Measurements from ENCODE around the gene MYH3. TPM values are rescaled to one million over a fixed set of nuclear protein-coding genes. Genes with fewer than 3 reads are reported as not detected.
A peak's percentile ranks its signal among the peaks of the same experiment; 100 is the strongest.

The MYH3 gene
- total and polyA plus RNA-seq, 2 experiments from 2014 or later: 1.7 to 3.1 TPM

GRCh38 chr17:10674704-10675103, 17.6 kb upstream of the MYH3 start:
- peaks cover 11% of the 10 kb centered on the region for H3K36me3 ChIP-seq
- H3K9me3 ChIP-seq (ENCODE audit: low read depth): no peaks in the 10 kb centered on the region
- no peak for TF ChIP-seq CTCF (IDR thresholded peaks at IDR 0.05; ENCODE audit: low read depth, low read length)
- H3K27ac ChIP-seq: no peak overlapping the region
- H3K27me3 ChIP-seq: no peaks in the 10 kb centered on the region
- H3K4me1 ChIP-seq (ENCODE audit: low read depth): no peaks in the 10 kb centered on the region
- no peak for DNase-seq (ENCODE audit: low read depth in 1 of 2, low spot score in 1 of 2)
- no peak overlapping the region for H3K4me3 ChIP-seq

DNA sequence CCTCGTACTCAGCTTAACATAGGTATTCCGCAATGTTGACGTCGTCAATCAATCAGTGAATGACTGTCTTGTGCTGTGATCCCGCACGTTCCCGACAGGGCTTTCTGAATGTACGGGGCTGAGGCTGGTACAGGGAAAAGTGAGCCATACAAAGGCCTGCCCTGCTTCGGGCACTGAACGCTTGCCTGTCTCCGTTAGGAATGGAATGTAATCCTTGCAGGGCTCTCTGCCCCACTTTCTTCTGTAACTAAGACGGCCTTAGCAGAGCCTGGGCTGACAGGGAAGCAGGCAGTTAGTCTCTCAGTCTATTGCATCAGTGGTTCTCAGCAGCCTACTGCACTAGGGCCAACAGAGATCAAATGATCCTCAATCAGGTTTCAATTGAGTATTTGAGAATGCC, 16.2 kb upstream of the MYH3 start:
- Histone ChIP-seq H3K27ac (no peak overlapping the region), H3K36me3 (peaks cover 5% of the 10 kb centered on the region), H3K4me3 (no peak overlapping the region), H3K9me3 (ENCODE audit: low read depth) (no peaks in the 10 kb centered on the region), H3K27me3 (no peaks in the 10 kb centered on the region), H3K4me1 (ENCODE audit: low read depth) (no peaks in the 10 kb centered on the region)
- no peak for TF ChIP-seq CTCF (IDR thresholded peaks at IDR 0.05; ENCODE audit: low read depth, low read length)
- DNase-seq (ENCODE audit: low read depth in 1 of 2, low spot score in 1 of 2): no peak

- Histone ChIP-seq H3K27me3 (no peaks in the 10 kb centered on the region), H3K4me3 (no peak overlapping the region), H3K27ac (no peak overlapping the region), H3K9me3 (ENCODE audit: low read depth) (no peaks in the 10 kb centered on the region), H3K36me3 (no peaks in the 10 kb centered on the region), H3K4me1 (ENCODE audit: low read depth) (no peaks in the 10 kb centered on the region)
- TF ChIP-seq CTCF (IDR thresholded peaks at IDR 0.05; ENCODE audit: low read depth, low read length): no peak
- peak in 1 of 2 donors; percentile 9 for DNase-seq (ENCODE audit: low read depth in 1 of 2, low spot score in 1 of 2)
Observed at GRCh38 chr17:10668775-10669174, 11.7 kb upstream of the MYH3 start.

- no peak for TF ChIP-seq CTCF (IDR thresholded peaks at IDR 0.05; ENCODE audit: low read depth, low read length)
- H3K4me1 ChIP-seq (ENCODE audit: low read depth): no peaks in the 10 kb centered on the region
- no peak overlapping the region for H3K4me3 ChIP-seq
- no peak for DNase-seq (ENCODE audit: low read depth in 1 of 2, low spot score in 1 of 2)
- H3K27me3 ChIP-seq: no peaks in the 10 kb centered on the region
- H3K9me3 ChIP-seq (ENCODE audit: low read depth): no peaks in the 10 kb centered on the region
- no peaks in the 10 kb centered on the region for H3K36me3 ChIP-seq
- H3K27ac ChIP-seq: no peak overlapping the region
Observed at GRCh38 chr17:10666906-10667305, 9.8 kb upstream of the MYH3 start.

DNA sequence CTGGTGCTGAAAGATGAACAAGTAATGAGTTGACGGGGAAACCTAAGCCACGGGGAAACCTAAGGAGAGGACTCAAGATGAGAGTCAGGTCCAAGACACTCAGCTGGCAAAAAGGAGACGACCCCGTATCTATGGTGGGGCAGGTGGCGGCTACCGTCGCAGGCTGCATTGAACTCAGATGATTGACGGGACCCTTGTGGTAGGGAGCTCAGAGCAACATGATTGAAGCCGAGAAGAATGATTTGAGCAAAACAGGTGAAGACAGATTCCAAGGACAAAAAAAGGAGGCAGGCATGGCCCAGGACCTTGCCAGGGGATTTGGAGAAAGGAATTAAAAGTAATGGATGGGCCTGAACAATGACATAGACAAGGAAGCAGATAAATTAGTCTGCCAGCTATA, 7.5 kb upstream of the MYH3 start:
- no peaks in the 10 kb centered on the region for H3K36me3 ChIP-seq
- no peak overlapping the region for H3K27ac ChIP-seq
- DNase-seq (ENCODE audit: low read depth in 1 of 2, low spot score in 1 of 2): no peak
- no peak overlapping the region for H3K4me3 ChIP-seq
- no peaks in the 10 kb centered on the region for H3K4me1 ChIP-seq (ENCODE audit: low read depth)
- no peaks in the 10 kb centered on the region for H3K9me3 ChIP-seq (ENCODE audit: low read depth)
- no peaks in the 10 kb centered on the region for H3K27me3 ChIP-seq
- TF ChIP-seq CTCF (IDR thresholded peaks at IDR 0.05; ENCODE audit: low read depth, low read length): no peak

DNA sequence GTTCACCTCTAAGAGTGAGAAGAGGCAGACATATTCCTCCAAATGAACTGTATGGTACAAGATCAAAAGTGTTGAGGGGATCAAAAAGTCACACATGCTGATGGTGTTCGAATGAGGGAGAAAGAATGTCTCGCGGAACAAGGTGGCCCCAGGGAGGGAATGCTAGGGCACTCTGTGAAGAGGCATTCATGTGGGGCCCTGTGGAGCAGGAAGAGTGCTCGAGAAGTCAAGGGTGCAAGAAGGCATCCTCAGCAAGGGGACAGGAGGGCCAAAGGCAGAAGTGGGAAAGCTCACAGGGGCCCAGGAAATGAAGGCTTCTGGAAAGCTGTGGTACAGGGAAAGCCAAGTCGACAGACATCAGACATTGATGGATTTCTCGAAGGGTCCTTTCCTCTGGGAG, 6.1 kb upstream of the MYH3 start:
- DNase-seq (ENCODE audit: low read depth in 1 of 2, low spot score in 1 of 2): no peak
- Histone ChIP-seq H3K4me3 (no peak overlapping the region), H3K36me3 (no peaks in the 10 kb centered on the region), H3K27ac (no peak overlapping the region), H3K27me3 (no peaks in the 10 kb centered on the region), H3K4me1 (ENCODE audit: low read depth) (no peaks in the 10 kb centered on the region), H3K9me3 (ENCODE audit: low read depth) (no peaks in the 10 kb centered on the region)
- TF ChIP-seq CTCF (IDR thresholded peaks at IDR 0.05; ENCODE audit: low read depth, low read length): no peak

All from cardiac muscle cell (in vitro differentiated cells and primary cell).